ENCODE measurements around the gene CCDC88B. TPM values are rescaled to one million over a fixed set of nuclear protein-coding genes. Genes with fewer than 3 reads are reported as not detected.

The CCDC88B gene
- total RNA-seq, 2 experiments from 2014 or later, result 152 to 164 TPM

GRCh38 chr11:64382047-64382446, 42.0 kb downstream of the CCDC88B start:
- DNase-seq (no peak), ATAC-seq (no peak)
- Mint-ChIP-seq H3K4me3 (no peak overlapping the region), H3K4me1 (peaks cover 14% of the 10 kb centered on the region), H3K27me3 (peaks cover 5% of the 10 kb centered on the region), H3K36me3 (no peaks in the 10 kb centered on the region), H3K27ac (no peak overlapping the region), H3K9me3 (ENCODE audit: low read depth) (no peaks in the 10 kb centered on the region)
- CTCF ChIA-PET, result no interaction called here

GRCh38 chr11:64382586-64382985, 42.6 kb downstream of the CCDC88B start:
- Mint-ChIP-seq H3K27me3 (peaks cover 8% of the 10 kb centered on the region), H3K27ac (no peak overlapping the region), H3K4me3 (no peak overlapping the region), H3K9me3 (ENCODE audit: low read depth) (no peaks in the 10 kb centered on the region), H3K4me1 (peaks cover 14% of the 10 kb centered on the region), H3K36me3 (no peaks in the 10 kb centered on the region)
- CTCF ChIA-PET, result no interaction called here
- ATAC-seq (no peak), DNase-seq (no peak)

GRCh38 chr11:64383580-64383979, 43.6 kb downstream of the CCDC88B start:
- CTCF ChIA-PET, result interaction anchor here (1.4 kb wide), 1 partner anchor 65 kb away, joined by 3 read pairs; no protein-coding TSS in a partner anchor
- Mint-ChIP-seq H3K4me1 (peaks cover 14% of the 10 kb centered on the region), H3K4me3 (no peak overlapping the region), H3K36me3 (no peaks in the 10 kb centered on the region), H3K27ac (no peak overlapping the region), H3K27me3 (peaks cover 13% of the 10 kb centered on the region), H3K9me3 (ENCODE audit: low read depth) (no peaks in the 10 kb centered on the region)
- no peak for DNase-seq
- ATAC-seq, result no peak

DNA sequence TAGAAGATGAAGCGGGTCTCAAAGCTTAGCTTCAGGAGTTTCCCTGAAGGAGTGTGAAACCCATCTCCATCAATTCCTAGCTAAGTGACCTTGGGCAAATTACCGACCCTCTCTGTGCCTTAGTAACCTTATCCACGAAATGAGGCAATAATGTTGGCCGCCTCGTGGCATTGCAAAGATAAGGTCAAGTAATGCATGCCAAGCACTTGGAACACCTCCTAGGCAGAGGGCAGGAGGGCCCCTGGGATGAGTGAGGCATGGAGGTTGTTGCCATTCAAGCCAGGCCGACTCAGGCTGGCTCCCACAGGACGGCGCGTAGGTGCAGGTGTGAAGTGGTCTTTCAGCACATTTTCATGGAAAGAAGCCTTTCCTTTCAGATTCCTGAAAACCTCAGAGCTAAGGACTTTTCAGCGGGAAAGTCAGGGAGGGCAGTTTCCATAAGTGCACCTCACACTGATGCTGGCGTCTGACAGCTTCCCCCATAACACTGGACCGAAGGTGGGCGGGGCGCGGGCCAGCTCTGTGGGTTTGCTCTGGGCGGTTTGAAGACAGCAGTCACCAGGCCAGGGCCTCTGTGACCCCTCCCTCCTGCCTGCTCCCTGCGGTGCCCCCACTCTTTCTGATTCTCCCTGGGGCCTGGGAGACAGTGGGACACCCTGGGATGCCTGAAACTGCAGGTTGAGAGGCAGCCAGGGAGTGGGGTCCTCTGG, 44.2 kb downstream of the CCDC88B start:
- Mint-ChIP-seq H3K4me1 (peaks cover 14% of the 10 kb centered on the region), H3K27ac (no peak overlapping the region), H3K4me3 (no peak overlapping the region), H3K27me3 (peaks cover 17% of the 10 kb centered on the region), H3K36me3 (peaks cover 1% of the 10 kb centered on the region), H3K9me3 (ENCODE audit: low read depth) (peaks cover 1% of the 10 kb centered on the region)
- DNase-seq, result no peak
- CTCF ChIA-PET, result interaction anchor here (1.4 kb wide), 1 partner anchor 65 kb away, joined by 3 read pairs; no protein-coding TSS in a partner anchor
- ATAC-seq, result no peak

GRCh38 chr11:64384981-64385944, 45.3 kb downstream of the CCDC88B start:
- no peak overlapping the region for H3K4me3 Mint-ChIP-seq

GRCh38 chr11:64385945-64386704, 46.1 kb downstream of the CCDC88B start:
- DNase-seq (peak; percentile 58), ATAC-seq (peak; percentile 37)
- Mint-ChIP-seq H3K4me3 (no peak overlapping the region), H3K27ac (no peak overlapping the region), H3K27me3 (peaks cover 25% of the 10 kb centered on the region), H3K36me3 (peaks cover 9% of the 10 kb centered on the region), H3K4me1 (peaks cover 27% of the 10 kb centered on the region), H3K9me3 (ENCODE audit: low read depth) (peaks cover 10% of the 10 kb centered on the region)
- CTCF ChIA-PET, result interaction anchor here (0.9 kb wide), 1 partner anchor 63 kb away, joined by 3 read pairs; no protein-coding TSS in a partner anchor

More at GRCh38 chr11:64384981-64385944, 45.3 kb downstream of the CCDC88B start:
- H3K36me3 Mint-ChIP-seq, result peaks cover 6% of the 10 kb centered on the region
- no peak overlapping the region for H3K27ac Mint-ChIP-seq
- CTCF ChIA-PET, result interaction anchor here (1.4 kb wide), 1 partner anchor 64 kb away, joined by 3 read pairs; no protein-coding TSS in a partner anchor
- peaks cover 8% of the 10 kb centered on the region for H3K9me3 Mint-ChIP-seq (ENCODE audit: low read depth)
- DNase-seq, result no peak
- peaks cover 25% of the 10 kb centered on the region for H3K27me3 Mint-ChIP-seq
- ATAC-seq, result no peak
- H3K4me1 Mint-ChIP-seq, result peaks cover 19% of the 10 kb centered on the region

DNA sequence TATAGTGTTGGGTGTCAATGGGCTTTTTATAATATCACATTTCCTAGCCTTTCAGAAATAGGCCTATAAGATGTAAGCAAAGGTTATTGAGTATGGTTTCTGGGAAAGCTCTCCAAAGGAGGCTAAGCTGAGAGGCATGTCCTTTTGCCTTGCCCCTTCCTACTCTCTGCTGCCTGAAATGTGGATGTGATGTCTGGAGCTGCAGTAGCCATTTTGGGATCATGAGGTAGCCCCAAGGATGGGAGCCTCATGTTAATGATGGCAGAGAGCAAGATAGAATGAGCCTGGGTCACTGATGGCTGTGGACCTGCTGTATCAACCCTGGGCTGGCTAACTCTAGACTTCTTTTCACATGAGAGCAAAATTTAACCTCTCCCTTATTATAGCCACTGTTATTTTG, 47.9 kb downstream of the CCDC88B start:
- Mint-ChIP-seq H3K27ac (no peak overlapping the region), H3K4me3 (no peak overlapping the region), H3K4me1 (peaks cover 34% of the 10 kb centered on the region), H3K27me3 (peaks cover 25% of the 10 kb centered on the region), H3K9me3 (ENCODE audit: low read depth) (peaks cover 10% of the 10 kb centered on the region), H3K36me3 (peaks cover 9% of the 10 kb centered on the region)
- no peak for DNase-seq
- CTCF ChIA-PET, result interaction anchor here (1.5 kb wide), 1 partner anchor 102 kb away, joined by 3 read pairs; no protein-coding TSS in a partner anchor
- ATAC-seq, result no peak

DNA sequence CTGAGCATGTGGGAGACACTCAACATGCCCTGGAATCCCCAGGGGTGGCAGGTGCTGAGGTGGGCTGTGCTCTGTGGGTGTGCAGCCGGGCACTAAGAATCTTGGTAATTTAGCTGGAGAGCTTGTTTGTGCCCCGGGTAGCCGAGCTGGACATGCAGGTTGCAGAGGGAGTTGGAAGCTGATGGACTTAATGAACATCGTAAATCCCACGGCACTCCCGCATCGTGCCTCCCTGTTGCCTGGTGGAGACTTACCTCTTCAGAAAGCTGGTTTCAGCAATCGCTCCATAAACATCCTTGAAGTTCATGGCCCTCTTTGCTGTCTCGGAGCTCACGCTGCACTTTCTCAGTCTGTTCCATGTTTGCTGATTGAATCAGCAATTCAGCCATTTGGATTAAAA, 48.9 kb downstream of the CCDC88B start:
- Mint-ChIP-seq H3K27me3 (peaks cover 27% of the 10 kb centered on the region), H3K36me3 (peaks cover 9% of the 10 kb centered on the region), H3K4me1 (peaks cover 34% of the 10 kb centered on the region), H3K9me3 (ENCODE audit: low read depth) (peaks cover 10% of the 10 kb centered on the region), H3K27ac (no peak overlapping the region), H3K4me3 (no peak overlapping the region)
- no peak for ATAC-seq
- CTCF ChIA-PET, result interaction anchor here (0.9 to 1.5 kb wide), 3 partner anchors 8 to 101 kb away, joined by 3 read pairs; no protein-coding TSS in a partner anchor
- DNase-seq, result no peak

- Mint-ChIP-seq H3K4me1 (peaks cover 34% of the 10 kb centered on the region), H3K27me3 (peaks cover 30% of the 10 kb centered on the region), H3K9me3 (ENCODE audit: low read depth) (peaks cover 10% of the 10 kb centered on the region), H3K4me3 (no peak overlapping the region), H3K36me3 (peaks cover 9% of the 10 kb centered on the region), H3K27ac (no peak overlapping the region)
- CTCF ChIA-PET, result interaction anchor here (0.9 to 1.2 kb wide), 3 partner anchors 9 to 237 kb away, joined by 3 read pairs; no protein-coding TSS in a partner anchor
- ATAC-seq, result no peak
- DNase-seq, result no peak
Observed at GRCh38 chr11:64389851-64390250, 49.8 kb downstream of the CCDC88B start.

GRCh38 chr11:64390558-64390957, 50.6 kb downstream of the CCDC88B start:
- CTCF ChIA-PET, result interaction anchor here (0.9 to 1.4 kb wide), 4 partner anchors 23 to 238 kb away, joined by 3 to 6 read pairs (median 4); no protein-coding TSS in a partner anchor
- Mint-ChIP-seq H3K36me3 (peaks cover 9% of the 10 kb centered on the region), H3K4me3 (no peak overlapping the region), H3K27ac (no peak overlapping the region), H3K27me3 (peaks cover 32% of the 10 kb centered on the region), H3K9me3 (ENCODE audit: low read depth) (peaks cover 10% of the 10 kb centered on the region), H3K4me1 (peaks cover 33% of the 10 kb centered on the region)
- ATAC-seq (no peak), DNase-seq (no peak)

GRCh38 chr11:64391839-64392238, 51.8 kb downstream of the CCDC88B start:
- Mint-ChIP-seq H3K36me3 (peaks cover 9% of the 10 kb centered on the region), H3K27me3 (peaks cover 35% of the 10 kb centered on the region), H3K4me1 (peaks cover 23% of the 10 kb centered on the region), H3K4me3 (no peak overlapping the region), H3K9me3 (ENCODE audit: low read depth) (peaks cover 10% of the 10 kb centered on the region), H3K27ac (no peak overlapping the region)
- DNase-seq (no peak), ATAC-seq (no peak)
- CTCF ChIA-PET, result interaction anchor here (0.5 to 1.4 kb wide), 3 partner anchors 25 to 90 kb away, joined by 3 to 6 read pairs (median 4); no protein-coding TSS in a partner anchor

DNA sequence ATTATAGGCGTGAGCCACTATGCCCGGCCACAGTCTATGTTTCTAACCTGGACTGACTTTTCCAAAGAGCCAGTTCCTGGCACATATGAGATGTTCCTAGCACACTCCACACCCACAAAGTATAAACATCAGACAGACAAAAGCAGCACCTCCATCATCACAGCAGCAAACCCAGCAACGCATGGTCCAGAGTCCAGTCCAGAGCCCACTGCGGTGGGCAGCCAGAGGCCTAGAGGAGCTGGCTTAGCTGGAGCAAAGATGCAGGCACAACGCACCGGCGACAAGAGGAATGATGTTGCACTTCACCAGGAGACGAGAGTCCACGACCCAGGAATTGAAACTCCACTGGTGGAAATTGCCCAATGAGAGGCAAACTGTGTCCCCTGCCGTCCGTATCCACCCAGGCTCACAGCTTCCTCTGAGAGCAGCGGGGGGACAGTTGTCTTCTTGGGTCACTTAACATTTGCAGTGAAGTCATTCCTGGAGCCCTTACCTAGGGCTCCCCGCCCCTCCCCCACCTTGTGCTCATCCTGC, 55.6 kb downstream of the CCDC88B start:
- Mint-ChIP-seq H3K4me3 (no peak overlapping the region), H3K27ac (no peak overlapping the region), H3K27me3 (peaks cover 13% of the 10 kb centered on the region), H3K9me3 (ENCODE audit: low read depth) (no peaks in the 10 kb centered on the region), H3K36me3 (peaks cover 2% of the 10 kb centered on the region), H3K4me1 (peaks cover 12% of the 10 kb centered on the region)
- no peak for DNase-seq
- CTCF ChIA-PET, result interaction anchor here (1.1 to 1.3 kb wide), 2 partner anchors 9 to 257 kb away, joined by 3 read pairs; no protein-coding TSS in a partner anchor
- ATAC-seq, result no peak
